ENCODE measurements around the gene LGALSL. TPM values are rescaled to one million over a fixed set of nuclear protein-coding genes. Genes with fewer than 3 reads are reported as not detected.

The LGALSL gene
- total RNA-seq, 2 experiments from 2014 or later: 3.2 to 4.5 TPM

DNA sequence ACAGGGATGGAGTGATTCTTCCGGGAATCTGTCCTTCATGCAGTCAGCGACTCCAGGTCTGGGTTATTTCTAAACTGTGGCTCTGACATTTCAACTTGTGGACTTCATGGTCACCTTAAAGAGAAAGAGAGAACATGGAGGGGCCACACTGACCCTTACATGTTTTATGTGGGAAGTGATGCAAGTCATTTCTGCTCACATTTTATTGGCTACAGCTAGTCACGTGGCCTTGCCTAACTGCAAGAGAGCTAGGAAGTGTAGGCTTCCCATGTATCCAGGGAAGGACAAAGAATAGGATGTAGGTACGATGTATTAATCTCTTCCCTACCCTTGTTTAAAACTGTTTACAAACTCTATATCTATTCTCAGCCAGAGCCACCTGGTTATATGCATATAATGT, 39.8 kb downstream of the LGALSL start:
- Histone ChIP-seq H3K79me2 (ENCODE audit: insufficient read depth, low read depth, low read length) (no peaks in the 10 kb centered on the region), H3K27ac (ENCODE audit: low read depth, low read length, poor library complexity, severe bottlenecking) (no peak overlapping the region), H3K9me2 (ENCODE audit: insufficient read depth, low read length) (no peaks in the 10 kb centered on the region), H2AFZ (ENCODE audit: low read length) (peak overlapping the region; percentile 69), H3K9me3 (ENCODE audit: low read length) (no peaks in the 10 kb centered on the region), H4K20me1 (ENCODE audit: insufficient read depth, low read length) (no peaks in the 10 kb centered on the region), H3K36me3 (ENCODE audit: insufficient read depth, low read length) (no peaks in the 10 kb centered on the region), H3K4me2 (ENCODE audit: low read length) (no peak overlapping the region), H3K4me3 (ENCODE audit: low read depth, low read length, poor library complexity, severe bottlenecking) (no peak overlapping the region), H3K4me1 (ENCODE audit: insufficient read depth, low read length, poor library complexity, severe bottlenecking) (no peaks in the 10 kb centered on the region)
- TF ChIP-seq, protein P1, sequence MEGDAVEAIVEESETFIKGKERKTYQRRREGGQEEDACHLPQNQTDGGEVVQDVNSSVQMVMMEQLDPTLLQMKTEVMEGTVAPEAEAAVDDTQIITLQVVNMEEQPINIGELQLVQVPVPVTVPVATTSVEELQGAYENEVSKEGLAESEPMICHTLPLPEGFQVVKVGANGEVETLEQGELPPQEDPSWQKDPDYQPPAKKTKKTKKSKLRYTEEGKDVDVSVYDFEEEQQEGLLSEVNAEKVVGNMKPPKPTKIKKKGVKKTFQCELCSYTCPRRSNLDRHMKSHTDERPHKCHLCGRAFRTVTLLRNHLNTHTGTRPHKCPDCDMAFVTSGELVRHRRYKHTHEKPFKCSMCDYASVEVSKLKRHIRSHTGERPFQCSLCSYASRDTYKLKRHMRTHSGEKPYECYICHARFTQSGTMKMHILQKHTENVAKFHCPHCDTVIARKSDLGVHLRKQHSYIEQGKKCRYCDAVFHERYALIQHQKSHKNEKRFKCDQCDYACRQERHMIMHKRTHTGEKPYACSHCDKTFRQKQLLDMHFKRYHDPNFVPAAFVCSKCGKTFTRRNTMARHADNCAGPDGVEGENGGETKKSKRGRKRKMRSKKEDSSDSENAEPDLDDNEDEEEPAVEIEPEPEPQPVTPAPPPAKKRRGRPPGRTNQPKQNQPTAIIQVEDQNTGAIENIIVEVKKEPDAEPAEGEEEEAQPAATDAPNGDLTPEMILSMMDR (conservative IDR thresholded peaks at IDR 0.05; ENCODE audit: low read length): no peak
- TF ChIP-seq EZH2phosphoT487 (IDR thresholded peaks at IDR 0.05; ENCODE audit: borderline replicate concordance, low read depth, low read length): no peak
- ChIA-PET POLR2A (interaction anchor here (0.7 kb wide), 2 partner anchors 13 to 166 kb away, joined by 3 to 5 read pairs; no protein-coding TSS in a partner anchor), CTCF (ENCODE audit: unreplicated experiment) (interaction anchor here (0.5 kb wide), 1 partner anchor 69 kb away, joined by 3 read pairs; no protein-coding TSS in a partner anchor)
- no peak for DNase-seq (ENCODE audit: low spot score)
- intact Hi-C loops (cut with micrococcal nuclease; ENCODE audit: unreplicated experiment): no loop called here
- no TSS peak for BruUV-seq (replicated peaks)

DNA sequence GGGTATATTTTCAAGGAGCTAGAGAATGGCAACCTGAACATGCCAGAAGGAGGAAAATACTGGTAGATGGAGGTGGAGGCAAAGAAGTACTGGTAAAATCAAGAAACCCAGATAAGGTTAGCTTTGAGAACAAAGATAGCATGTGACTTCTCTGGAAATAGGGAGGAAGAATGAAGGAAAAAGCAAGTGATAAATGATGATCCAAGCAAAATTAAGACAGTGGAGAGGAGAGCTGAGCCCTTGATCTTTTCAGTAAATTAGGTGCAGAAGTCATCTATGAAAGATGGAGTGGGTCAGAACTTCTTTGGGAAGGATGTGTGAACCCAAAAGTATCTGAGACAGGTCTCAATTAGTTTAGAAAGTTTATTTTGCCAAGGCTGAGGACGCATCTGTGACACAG, 44.5 kb downstream of the LGALSL start:
- H2AFZ ChIP-seq (ENCODE audit: low read length): no peak overlapping the region
- H4K20me1 ChIP-seq (ENCODE audit: insufficient read depth, low read length): no peaks in the 10 kb centered on the region
- no peaks in the 10 kb centered on the region for H3K4me1 ChIP-seq (ENCODE audit: insufficient read depth, low read length, poor library complexity, severe bottlenecking)
- BruUV-seq (replicated peaks): no TSS peak
- TF ChIP-seq EZH2phosphoT487 (IDR thresholded peaks at IDR 0.05; ENCODE audit: borderline replicate concordance, low read depth, low read length): no peak
- TF ChIP-seq, protein P1 (conservative IDR thresholded peaks at IDR 0.05; ENCODE audit: low read length): no peak
- H3K79me2 ChIP-seq (ENCODE audit: insufficient read depth, low read depth, low read length): no peaks in the 10 kb centered on the region
- intact Hi-C loops (cut with micrococcal nuclease; ENCODE audit: unreplicated experiment): no loop called here
- CTCF ChIA-PET (ENCODE audit: unreplicated experiment): interaction anchor here (0.6 kb wide), 1 partner anchor 71 kb away, joined by 3 read pairs; no protein-coding TSS in a partner anchor
- H3K36me3 ChIP-seq (ENCODE audit: insufficient read depth, low read length): no peaks in the 10 kb centered on the region
- H3K27ac ChIP-seq (ENCODE audit: low read depth, low read length, poor library complexity, severe bottlenecking): no peak overlapping the region
- no peak for DNase-seq (ENCODE audit: low spot score)
- POLR2A ChIA-PET: no interaction called here
- H3K9me3 ChIP-seq (ENCODE audit: low read length): no peaks in the 10 kb centered on the region
- no peak overlapping the region for H3K4me3 ChIP-seq (ENCODE audit: low read depth, low read length, poor library complexity, severe bottlenecking)
- H3K9me2 ChIP-seq (ENCODE audit: insufficient read depth, low read length): no peaks in the 10 kb centered on the region
- H3K4me2 ChIP-seq (ENCODE audit: low read length): no peak overlapping the region

DNA sequence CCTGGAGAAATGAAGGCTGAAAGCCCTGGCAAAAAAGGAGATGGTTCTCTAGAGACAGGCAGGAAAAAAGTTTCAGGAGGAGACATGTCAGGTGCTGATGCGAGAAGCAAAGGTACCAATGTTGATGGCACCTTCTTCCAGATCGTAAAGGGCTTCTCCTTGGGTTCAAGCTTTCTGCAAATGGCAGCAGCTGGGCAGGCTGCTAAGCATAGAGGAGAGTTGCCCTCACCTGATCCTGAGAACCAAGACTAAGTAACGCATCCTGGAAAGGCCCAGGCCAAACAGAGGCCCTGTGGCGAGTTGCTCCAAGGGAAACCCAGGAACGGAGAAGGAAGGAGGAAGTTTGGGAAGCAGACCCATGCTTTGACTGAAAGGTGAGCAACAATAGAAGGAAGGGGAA, 46.6 kb downstream of the LGALSL start:
- Histone ChIP-seq H3K4me3 (ENCODE audit: low read depth, low read length, poor library complexity, severe bottlenecking) (no peak overlapping the region), H3K4me1 (ENCODE audit: insufficient read depth, low read length, poor library complexity, severe bottlenecking) (no peaks in the 10 kb centered on the region), H4K20me1 (ENCODE audit: insufficient read depth, low read length) (no peaks in the 10 kb centered on the region), H3K79me2 (ENCODE audit: insufficient read depth, low read depth, low read length) (no peaks in the 10 kb centered on the region), H3K9me2 (ENCODE audit: insufficient read depth, low read length) (no peaks in the 10 kb centered on the region), H3K4me2 (ENCODE audit: low read length) (no peak overlapping the region), H3K9me3 (ENCODE audit: low read length) (no peaks in the 10 kb centered on the region), H3K36me3 (ENCODE audit: insufficient read depth, low read length) (no peaks in the 10 kb centered on the region), H2AFZ (ENCODE audit: low read length) (no peak overlapping the region), H3K27ac (ENCODE audit: low read depth, low read length, poor library complexity, severe bottlenecking) (no peak overlapping the region)
- TF ChIP-seq EZH2phosphoT487 (IDR thresholded peaks at IDR 0.05; ENCODE audit: borderline replicate concordance, low read depth, low read length): no peak
- TF ChIP-seq, protein P1 (conservative IDR thresholded peaks at IDR 0.05; ENCODE audit: low read length): no peak
- CTCF ChIA-PET (ENCODE audit: unreplicated experiment): no interaction called here
- intact Hi-C loops (cut with micrococcal nuclease; ENCODE audit: unreplicated experiment): no loop called here
- BruUV-seq (replicated peaks): no TSS peak
- POLR2A ChIA-PET: no interaction called here
- no peak for DNase-seq (ENCODE audit: low spot score)

Measured in OCI-LY7 (cell line).